HT1080 (cell line): ENCODE results near the gene MRPL11. TPM values are rescaled to one million over a fixed set of nuclear protein-coding genes. Genes with fewer than 3 reads are reported as not detected.
A peak's percentile ranks its signal among the peaks of the same experiment; 100 is the strongest.

Experiments
- DNase-seq: peaks from one replicate; pipeline ENCODE4 v3.0.0-alpha.2; 2015; ENCODE audit warnings: low read depth
- polyA plus RNA-seq, 2 experiments: library from polyadenylated mRNA; depleted of rRNA; stranded (reverse); fragments of >200 nt; gene quantifications; 2 replicates each; pipeline ENCODE4 v1.2.3, GENCODE V29; 2015
- total RNA-seq: library from RNA; depleted of rRNA; stranded (reverse); fragments of >200 nt; shearing (Covaris generic); gene quantifications from 2 replicates; pipeline ENCODE4 v1.2.3, GENCODE V29; 2014; rRNA removed

MRPL11 gene
- total RNA-seq, result 84.2 and 120 TPM in 2 replicates
- polyA plus RNA-seq (2015; cell fraction: cytosol; rRNA removed), result 50.0 and 54.6 TPM in 2 replicates
- polyA plus RNA-seq (2015; cell fraction: nucleus; rRNA removed), result 16.4 and 19.5 TPM in 2 replicates

GRCh38 chr11:66438504-66439466 is at the start of gene MRPL11:
Gene MRPL11, minus strand, starts transcription at chr11:66438848. Its CDS starts 94 bp downstream, at chr11:66438754.
- peak; percentile 89 for DNase-seq

GRCh38 chr11:66484806-66485380 is 46.2 kb upstream of the MRPL11 start:
- DNase-seq, result no peak

GRCh38 chr11:66480117-66480938 is 41.7 kb upstream of the MRPL11 start, which contains the start of gene DPP3:
Gene DPP3, plus strand, starts transcription at chr11:66480434. Its CDS starts 1,767 bp downstream, at chr11:66482201.
- DNase-seq, result peak; percentile 96

GRCh38 chr11:66479394-66480116 is 40.9 kb upstream of the MRPL11 start:
- DNase-seq, result peak; percentile 17

GRCh38 chr11:66478729-66479393 is 40.2 kb upstream of the MRPL11 start:
- DNase-seq, result peak; percentile 17

GRCh38 chr11:66477263-66478201 is 38.9 kb upstream of the MRPL11 start:
- no peak for DNase-seq

GRCh38 chr11:66476841-66477251 is 38.2 kb upstream of the MRPL11 start:
- no peak for DNase-seq

GRCh38 chr11:66476173-66476840 is 37.7 kb upstream of the MRPL11 start:
- DNase-seq, result no peak

GRCh38 chr11:66475349-66476172 is 36.9 kb upstream of the MRPL11 start:
- no peak for DNase-seq

- no peak for DNase-seq
Measured at GRCh38 chr11:66473608-66474515, 35.2 kb upstream of the MRPL11 start.

- DNase-seq, result no peak
Measured at GRCh38 chr11:66473167-66473566, 34.5 kb upstream of the MRPL11 start.

- DNase-seq, result no peak
Measured at GRCh38 chr11:66472054-66472453, 33.4 kb upstream of the MRPL11 start.

- DNase-seq, result no peak
Measured at GRCh38 chr11:66471142-66471541, 32.5 kb upstream of the MRPL11 start.

- DNase-seq, result peak; percentile 15
Measured at GRCh38 chr11:66470015-66470414, 31.4 kb upstream of the MRPL11 start.

GRCh38 chr11:66469441-66469840 is 30.8 kb upstream of the MRPL11 start:
- no peak for DNase-seq

GRCh38 chr11:66468691-66469090 is 30.0 kb upstream of the MRPL11 start:
- DNase-seq, result no peak
